HG02588 (cell line): Measurements from ENCODE around the gene SGMS1.
"Not testable (repeated sequence)": the region's sequence is repeated elsewhere in the genome, so short reads cannot be mapped to it uniquely, and the experiment has no call there.

Experiments used
- ATAC-seq: cut with Tn5 transposase; IDR thresholded peaks from one replicate; pipeline ENCODE4 v1.9.1; 2021; ENCODE audit warnings: mild to moderate bottlenecking, moderate library complexity; ENCODE audit not compliant: unreplicated experiment

Gene SGMS1

GRCh38 chr10:50437248-50437647, 186.5 kb downstream of the SGMS1 start:
- ATAC-seq: no peak

- ATAC-seq: no peak
These were observed 187.0 kb downstream of the SGMS1 start for GRCh38 chr10:50436805-50437204.

- peak; percentile 35 for ATAC-seq
These were observed 191.3 kb downstream of the SGMS1 start for GRCh38 chr10:50432211-50433009.

GRCh38 chr10:50431791-50432190, 192.0 kb downstream of the SGMS1 start:
- ATAC-seq: peak; percentile 86

DNA sequence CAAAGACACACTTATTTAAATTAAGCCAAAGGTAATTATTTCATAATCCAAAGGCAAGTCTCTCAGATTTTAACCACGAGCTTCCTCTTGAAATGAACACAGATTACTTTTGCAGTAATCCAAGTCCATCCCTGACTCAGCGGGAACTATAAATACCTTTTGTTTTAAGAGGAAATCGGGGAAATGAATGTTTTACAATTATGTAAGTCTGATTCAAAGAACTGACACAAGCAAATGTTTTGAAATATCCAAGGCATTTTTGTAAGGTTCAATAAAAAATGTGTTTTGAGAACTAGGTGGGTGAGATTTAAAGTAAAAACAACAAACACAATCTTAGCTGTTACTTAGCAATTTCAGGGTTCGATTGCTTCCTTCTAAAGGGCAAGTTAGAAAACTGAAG, 192.6 kb downstream of the SGMS1 start:
- no peak for ATAC-seq

GRCh38 chr10:50426485-50426884, 197.3 kb downstream of the SGMS1 start:
- peak; percentile 79 for ATAC-seq

DNA sequence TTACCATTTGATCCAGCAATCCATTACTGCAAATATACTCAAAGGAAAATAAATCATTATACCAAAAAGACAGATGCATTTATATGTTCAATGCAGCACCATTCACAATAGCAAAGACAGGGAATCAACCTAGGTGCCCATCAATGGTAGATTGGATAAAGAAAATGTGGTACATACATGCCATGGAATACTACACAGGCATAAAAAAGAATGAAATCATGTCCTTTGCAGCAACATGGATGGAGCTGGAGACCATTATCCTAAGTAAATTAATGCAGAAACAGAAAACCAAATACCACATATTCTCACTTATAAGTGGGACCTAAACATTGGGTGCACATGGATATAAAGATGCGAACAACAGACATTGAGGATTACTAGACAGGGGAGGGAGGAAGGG, 198.5 kb downstream of the SGMS1 start:
- not testable (repeated sequence) for ATAC-seq

GRCh38 chr10:50423448-50423847, 200.3 kb downstream of the SGMS1 start:
- no peak for ATAC-seq

DNA sequence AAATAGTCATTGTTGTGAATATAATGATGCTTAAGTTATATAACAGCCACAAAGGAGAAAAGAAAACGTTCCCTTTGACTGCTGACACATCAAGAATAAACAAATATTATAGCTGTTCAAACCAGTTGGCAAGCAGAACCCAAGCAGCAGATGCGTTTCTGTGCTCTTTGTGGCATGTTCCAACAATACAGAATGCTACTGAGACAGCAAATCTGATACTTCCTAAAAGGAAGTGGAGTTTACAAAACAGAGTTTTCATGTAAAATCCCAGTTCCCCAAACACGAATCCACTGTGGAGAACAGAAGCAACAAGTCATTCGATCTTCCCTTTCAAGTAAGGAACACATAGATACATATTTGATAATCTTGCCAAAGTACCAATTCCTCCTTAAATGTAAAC, 201.5 kb downstream of the SGMS1 start:
- no peak for ATAC-seq

DNA sequence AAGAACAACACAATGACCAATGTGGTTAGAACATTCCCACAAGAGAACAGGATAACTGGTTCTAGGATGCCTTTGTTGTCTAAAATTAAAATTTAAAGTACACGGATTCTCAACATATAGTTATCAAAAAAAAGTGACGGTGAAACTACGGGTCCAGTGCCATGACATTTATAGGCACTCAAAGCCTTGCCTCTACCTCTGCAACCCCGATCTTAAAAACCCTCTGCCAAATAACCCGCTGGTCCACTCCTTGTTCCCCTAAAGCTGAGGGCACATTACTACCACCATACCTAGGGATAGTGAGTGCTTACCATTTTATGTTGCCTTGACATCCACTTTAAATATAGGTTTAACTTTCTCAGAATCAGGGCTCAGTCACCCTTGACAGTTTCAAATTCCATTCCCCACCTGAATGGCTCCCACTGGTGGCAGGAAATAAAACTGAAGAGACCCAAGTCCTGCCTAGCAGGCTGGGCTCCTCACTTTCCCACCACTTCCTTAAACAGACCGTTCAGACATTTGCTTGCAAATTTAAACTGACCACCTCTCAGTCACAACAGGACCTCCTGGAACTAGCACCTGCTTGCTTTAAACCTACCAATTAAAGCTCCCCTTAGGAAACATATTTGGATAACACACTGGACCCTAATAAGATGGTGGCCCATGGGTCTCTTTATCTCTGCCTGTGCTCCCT, 202.6 kb downstream of the SGMS1 start:
- ATAC-seq: no peak

DNA sequence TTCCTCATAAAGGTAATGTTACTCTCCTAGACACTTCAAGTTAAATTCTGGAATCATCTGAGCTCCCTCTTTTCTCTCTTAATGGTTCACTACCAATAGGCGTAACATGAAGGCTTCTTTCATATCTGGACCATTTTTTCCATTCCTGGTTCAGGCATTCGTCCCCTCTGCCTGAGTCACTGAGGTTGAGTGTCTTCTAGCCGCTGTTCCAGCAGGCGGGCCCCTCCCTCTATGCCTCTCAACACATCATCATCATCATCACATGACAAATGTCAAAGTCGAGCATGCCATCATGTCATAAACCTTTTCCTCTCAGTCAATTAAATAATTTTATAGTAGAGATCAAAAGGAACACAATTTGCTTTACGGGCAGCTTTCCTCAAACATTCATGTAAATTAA, 203.6 kb downstream of the SGMS1 start:
- ATAC-seq: no peak

DNA sequence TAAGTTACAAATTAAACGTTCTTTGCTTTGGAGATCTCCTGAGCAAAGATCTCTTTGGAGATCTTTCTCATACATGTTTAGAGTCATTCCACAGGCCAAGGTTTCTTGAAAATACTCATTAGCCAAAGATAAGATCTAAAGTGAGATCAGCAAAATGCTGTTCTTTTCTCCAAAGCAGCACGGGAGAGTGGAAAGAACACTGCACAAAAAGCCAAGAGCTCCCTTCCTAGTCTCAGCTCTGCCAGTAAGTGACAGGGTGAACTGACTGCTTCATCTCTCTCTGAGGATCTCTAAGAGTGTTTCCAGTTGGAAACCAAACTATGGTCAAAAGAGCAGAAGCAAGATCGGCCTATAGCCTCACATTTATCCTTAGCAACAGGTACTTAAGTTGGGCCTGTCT, 204.0 kb downstream of the SGMS1 start:
- no peak for ATAC-seq

- no peak for ATAC-seq
These were observed 204.7 kb downstream of the SGMS1 start for GRCh38 chr10:50419091-50419490.

- ATAC-seq: peak; percentile 79
These were observed 205.6 kb downstream of the SGMS1 start for GRCh38 chr10:50417886-50418830.

DNA sequence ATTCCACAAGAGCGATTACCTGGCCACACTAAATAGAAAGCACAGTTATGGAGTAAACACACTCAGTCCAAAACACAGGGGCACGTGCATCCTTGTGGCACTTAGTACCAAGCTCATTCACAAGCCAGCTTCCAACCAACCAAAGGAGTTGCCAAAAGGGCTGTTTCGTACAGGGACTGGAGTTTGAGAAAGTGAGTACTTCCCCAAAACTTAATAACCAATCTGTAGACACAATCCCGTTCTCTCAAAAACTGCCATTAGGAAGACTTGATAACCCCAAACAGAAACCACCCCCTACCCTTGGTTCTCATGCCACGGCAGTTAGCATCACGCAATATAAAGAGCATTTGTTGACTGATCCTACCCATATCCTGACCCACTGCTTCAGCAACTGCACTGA, 206.3 kb downstream of the SGMS1 start:
- ATAC-seq: no peak

GRCh38 chr10:50416881-50417280, 206.9 kb downstream of the SGMS1 start:
- no peak for ATAC-seq

- ATAC-seq: no peak
These were observed 207.5 kb downstream of the SGMS1 start for GRCh38 chr10:50416181-50416824.

- ATAC-seq: no peak
These were observed 208.5 kb downstream of the SGMS1 start for GRCh38 chr10:50415292-50415691.

DNA sequence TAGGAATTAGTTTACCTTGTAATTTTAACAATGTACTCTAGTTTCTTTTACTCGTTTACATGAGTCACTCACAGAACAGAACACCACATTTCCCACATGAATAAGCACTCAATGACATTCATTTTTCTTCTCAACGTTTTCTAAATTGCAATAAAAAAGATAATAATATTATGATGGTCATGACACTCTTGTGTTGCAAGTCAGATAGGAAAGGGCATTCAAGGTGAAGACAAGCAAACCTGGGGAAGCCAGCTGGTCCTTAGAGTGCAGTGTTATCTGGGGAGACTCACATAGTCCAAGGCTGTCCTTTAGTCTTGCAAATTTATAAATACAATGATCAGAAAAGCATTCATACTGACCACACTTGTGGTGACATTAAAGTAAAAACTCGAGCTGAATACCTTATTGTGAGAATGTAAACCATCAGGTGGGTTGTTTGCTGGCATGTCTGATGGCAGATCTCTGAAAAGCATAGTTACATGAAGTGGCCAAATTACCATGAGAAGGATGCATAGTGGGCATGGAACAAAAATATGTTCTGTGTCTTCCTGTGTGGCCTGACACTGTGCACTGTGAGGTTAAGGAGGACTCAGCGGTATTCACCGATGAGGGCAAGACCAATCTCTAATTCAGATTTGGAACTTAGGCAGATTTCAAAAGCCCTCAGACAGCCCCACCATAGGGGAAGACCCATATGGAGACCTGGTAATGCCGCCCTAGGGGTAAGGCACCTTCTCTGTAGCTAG, 213.5 kb downstream of the SGMS1 start:
- ATAC-seq: no peak
